Kidney tubule cell (primary cell): ENCODE measurements around the gene XPO1.
"Not testable (repeated sequence)": the region's sequence is repeated elsewhere in the genome, so short reads cannot be mapped to it uniquely, and the experiment has no call there.

ENCODE experiments used
- DNase-seq: peaks from one replicate; pipeline ENCODE4 v3.0.0-alpha.2; 2018; ENCODE audit warnings: low spot score

XPO1 gene

DNA sequence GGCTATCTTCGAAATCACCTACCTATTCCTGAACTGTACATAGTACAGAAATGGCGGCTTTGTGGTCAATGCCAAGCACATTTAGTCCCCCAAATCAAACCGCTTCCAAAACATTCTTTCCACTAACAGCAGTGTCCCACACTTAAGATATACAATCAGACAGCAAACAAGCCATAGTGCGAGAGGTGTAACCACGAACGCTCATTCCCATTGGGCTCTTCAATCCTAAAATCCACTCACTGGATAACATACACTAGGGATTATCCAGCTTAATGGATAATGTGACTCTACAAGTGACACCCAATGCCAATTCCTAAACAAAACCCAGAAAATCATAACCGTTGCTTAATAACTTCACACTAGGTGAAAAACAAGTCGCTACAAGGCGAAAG lies 2.0 kb downstream of the XPO1 start:
- peak; percentile 29 for DNase-seq

DNA sequence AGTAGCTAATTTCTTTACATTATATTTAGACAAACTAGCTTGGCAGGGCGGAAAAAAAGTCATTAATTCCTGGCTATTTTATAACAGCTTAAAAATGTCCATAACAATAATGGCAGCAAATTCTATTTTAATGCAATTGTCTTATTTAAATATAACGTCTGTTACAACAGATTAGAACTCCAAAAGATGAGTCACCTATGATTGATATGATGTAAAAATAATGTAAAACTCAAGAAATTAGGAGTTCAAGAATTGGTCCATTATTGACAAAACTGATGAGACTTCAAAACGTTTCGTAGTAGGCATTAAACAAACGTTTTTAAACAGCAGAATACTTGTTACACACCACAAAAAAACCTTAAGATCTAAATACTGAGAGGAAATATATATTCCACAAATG lies 2.7 kb downstream of the XPO1 start:
- no peak for DNase-seq

DNA sequence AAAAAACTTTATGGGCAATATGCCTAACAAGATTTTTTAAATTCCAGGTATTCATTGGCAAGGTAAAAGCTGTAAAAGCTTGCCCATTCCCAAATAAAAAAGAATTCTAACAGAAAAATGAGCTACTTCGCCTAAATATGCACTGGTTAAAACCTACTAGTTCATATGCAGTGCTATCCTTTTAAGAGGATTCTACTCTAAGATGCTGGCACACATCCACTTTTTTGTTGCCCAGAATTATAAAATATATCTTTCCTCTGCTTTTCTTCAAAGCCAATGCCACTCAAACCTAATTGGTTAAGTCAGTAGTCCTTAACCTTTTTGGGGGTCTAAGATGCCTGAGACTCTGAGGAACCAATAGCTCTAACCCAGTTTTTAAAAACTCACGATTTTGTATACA lies 3.2 kb downstream of the XPO1 start:
- no peak for DNase-seq

DNA sequence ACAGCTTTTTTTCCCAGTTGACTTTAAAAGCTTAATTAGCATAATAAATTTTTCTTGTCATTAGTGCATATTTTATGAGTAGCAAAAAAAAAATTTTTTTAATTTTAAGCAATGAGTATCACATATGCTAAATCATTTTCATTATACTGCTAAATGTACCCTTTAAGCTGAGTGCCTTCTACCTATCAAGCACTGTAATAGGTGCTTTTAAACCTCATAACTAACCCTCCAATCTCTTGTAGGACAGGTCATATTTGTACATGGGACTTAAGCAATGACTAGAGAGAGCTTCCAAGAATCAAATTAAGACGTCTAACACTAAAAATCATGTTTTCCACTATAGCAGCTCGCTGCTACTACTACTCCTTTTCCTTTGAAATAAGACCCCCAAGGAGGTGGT lies 7.4 kb downstream of the XPO1 start:
- DNase-seq: no peak

DNA sequence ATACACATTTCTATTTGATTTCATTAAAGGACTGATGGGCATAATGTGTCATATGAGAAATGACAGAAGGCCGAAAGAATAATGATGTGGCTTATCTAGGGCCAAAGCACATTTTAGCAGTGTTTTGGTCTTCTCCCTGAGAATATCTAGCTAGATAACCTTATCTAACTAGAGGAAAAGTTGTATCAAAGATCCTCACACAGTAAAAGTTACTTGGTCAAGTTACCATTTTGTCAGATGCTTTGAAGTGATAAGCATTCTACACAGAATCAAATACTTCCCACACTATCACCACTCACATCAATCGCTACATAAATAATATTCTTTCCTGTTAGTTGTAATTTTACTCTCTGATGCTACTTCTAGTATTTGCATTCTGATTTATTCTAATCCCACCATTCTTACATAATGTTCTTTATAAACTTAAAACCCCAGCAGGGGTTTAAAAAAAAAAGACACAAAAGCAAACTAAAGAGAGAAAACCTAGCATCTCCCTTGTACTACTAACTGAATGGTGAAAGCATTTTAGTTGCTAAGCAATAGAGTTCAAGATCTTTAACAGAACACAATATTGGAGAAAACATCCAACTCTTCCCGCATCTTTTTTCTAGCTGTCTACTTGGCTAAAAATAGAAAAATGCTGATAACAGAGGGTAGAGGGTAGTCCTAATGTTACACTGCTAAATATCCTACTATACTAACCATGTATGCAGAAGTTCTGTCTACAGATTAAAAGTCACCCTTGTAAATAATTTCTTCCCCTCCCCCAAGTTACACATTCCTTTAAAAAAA lies 8.0 kb downstream of the XPO1 start:
- DNase-seq: no peak

DNA sequence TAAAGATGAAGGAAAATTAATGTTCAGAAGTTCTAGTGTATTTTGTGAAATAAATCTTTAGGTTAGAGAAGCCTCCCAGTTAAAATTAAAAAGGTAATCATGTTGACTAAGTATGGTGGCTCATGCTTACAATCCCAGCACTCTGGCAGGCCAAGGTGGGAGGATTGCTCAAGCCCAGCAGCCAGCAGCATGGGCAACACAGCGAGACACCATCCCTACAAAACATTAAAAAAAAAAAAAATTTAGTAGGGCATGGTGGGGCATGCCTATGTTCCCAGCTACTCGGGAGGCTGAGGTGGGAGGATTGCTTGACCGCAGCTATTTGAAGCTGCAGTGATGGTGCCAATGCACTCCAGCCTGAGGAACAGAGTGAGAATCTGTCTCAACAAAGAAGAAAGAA lies 17.9 kb downstream of the XPO1 start:
- DNase-seq: no peak

DNA sequence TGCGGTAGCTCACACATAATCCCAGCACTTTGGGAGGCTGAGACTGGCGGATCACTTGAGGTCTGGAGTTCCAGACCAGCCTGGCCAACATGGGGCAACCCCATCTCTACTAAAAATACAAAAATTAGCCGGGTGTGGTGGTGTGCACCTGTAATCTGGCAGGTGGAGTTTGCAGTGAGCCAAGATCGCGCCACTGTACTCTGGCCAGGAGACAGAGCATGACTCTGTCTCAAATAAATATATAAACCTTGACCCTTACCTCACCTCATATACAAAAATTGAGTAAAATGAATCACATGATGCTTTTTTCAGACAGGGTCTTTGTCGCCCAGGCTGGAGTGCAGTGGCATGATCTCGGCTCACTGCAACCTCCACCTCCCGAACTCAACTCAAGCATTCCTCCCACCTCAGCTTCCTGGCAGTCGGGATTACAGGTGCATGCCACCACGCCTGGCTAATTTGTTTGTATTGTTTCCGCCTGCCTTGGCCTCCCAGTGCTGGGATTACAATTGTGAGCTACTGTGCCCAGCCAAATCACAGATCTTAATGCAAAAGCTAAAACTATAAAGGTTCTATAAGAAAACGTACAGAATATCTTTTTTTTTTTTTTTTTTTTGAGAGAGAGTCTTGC lies 25.3 kb downstream of the XPO1 start:
- no peak for DNase-seq

DNA sequence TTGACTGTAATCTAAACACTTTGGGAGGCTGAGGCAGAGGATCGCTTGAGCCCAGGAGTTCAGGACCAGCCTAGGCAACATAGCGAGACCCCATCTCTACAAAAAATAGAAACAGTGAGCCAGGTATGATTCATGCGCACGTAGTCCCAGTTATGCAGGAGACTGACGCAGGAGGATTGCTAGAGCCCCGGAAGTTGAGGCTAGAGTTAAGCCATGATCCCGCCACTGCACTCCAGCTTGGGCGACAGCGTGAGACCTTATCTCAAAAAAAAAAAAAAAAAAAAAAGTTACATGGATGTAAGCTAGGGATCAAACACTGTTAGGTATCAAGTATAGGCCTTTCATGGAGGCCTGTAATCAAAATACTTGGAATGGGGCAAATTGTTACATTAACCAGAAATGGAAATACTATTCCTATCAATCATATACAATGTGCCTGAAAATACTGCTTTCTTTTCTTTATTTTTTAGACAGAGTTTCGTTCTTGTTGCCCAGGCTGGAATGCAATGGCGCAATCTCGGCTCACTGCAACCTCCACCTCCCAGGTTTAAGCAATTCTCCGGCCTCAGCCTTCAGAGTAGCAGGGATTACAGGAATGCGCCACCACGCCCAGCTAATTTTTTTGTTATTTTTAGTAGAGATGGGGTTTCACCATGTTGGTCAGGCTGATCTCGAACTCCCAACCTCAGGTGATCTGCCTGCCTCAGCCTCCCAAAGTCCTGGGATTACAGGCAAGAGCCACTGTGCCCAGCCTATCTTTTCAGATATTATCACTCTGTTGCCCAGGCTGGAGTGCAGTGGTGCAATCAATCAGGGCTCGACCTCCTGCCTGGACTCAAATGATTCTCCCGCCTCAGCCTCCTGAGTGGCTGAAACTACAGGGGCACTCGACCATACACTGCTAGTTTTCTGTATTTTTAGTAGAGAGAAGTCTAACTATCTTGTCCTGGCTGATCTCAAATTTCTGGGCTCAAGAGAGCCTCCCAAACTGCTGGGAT lies 27.2 kb downstream of the XPO1 start:
- no peak for DNase-seq

DNA sequence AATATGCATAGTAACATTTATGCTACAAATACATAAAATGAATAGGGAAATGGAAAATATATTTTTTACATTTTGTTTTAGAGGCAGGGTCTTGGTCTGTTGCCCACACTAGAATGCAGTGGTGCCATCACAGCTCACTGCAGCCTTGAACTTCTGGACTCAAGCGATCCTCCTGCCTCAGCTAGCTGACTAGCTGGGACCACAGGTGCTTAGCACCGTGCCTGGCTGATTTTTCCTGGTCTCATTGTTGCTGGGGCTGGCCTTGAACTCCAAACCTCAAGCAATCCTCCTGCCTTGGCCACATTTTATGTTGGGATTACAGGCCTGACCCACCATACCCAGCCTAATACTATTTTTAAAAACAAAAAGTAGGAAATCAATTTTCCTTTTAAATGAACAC lies 33.2 kb downstream of the XPO1 start:
- DNase-seq: no peak

DNA sequence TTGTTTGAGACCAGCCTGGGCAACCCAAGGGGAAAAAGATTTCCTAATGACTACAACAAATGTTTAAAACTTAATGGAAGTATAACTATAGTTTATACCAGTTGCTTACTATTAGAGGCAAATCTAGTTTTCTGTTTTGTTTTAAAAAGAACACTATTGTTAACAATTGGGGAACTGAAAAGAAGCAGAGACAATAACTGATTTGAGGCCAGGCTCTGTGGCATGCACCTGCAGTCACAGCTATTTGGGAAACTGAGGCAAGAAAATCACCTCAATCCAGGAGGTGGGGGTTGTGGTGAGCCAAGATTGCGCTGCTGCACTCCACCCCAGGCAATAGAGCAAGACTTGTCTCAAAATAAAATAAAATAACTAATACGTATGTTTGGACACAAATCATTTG lies 39.1 kb downstream of the XPO1 start:
- DNase-seq: no peak

DNA sequence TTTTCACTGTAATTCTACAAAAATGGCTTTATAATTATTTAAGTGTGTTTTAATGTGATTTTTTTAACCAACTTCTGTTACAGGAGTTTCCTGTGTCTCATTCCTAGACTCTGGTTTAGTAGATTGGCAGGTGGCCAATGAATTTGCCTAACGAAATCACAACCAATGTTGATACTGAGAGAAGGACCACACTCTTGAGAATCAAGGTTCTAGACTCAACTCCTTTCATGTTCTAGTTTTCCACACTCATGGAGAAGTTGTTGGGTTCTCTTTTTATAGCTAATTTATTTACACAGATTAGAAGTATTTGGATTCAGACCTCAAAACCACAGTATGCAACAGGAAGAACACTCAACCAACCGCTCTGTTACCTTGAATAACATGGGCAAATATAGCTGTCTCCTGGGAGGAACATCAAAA lies 44.6 kb downstream of the XPO1 start:
- DNase-seq: peak; percentile 17

DNA sequence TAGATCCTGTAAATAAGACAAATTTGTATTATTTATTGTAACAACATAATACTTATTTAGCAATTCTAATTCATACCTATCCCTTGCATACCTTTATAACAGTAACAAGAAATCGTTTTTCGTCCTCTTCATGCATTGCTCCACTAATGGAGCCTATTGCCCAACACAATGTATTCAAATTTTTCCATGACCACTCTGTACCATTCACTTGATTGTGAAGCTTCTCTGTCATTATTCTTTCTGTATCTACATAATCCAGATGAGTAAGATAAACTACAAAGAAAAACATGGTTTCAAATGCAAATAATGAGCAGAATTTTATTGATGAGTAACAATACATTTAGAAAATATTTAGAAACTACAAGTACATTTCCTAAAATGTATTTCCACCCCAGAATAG lies 45.7 kb downstream of the XPO1 start:
- no peak for DNase-seq

DNA sequence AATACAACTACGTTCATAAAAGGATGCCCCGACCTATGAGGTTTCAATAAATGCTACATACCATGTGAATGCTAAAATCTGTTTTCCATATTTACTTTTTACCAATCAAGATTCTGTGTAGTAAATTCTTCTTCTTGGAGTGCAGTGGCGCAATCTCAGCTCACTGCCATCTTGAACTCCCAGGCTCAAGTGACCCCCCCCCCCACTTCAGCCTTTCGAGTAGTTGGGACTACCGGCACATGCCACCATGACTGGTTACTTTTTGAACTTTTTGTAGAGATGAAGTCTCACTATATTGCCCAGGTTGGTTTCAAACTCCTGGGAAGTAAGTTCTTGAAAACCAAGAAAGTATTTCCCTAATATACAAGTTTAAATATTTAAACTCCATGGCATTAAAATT lies 52.9 kb downstream of the XPO1 start:
- no peak for DNase-seq

DNA sequence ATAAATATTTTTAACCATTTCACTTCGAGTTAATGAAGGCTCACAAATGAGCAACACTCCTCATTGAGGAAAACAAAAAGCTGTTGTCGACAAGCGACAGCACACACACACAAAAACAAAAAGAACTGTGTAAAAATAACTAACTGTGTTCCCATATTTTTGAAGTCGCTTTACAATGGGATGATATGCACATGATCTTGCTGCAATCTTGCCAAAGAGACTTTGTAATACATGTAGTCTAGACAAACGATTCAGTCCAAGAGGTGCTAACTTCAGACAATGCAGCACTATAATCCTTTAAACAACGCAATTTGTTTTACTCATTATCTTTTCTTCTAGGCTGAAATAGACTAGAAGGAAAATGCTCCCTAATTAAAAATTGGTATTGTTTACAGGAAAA lies 60.1 kb downstream of the XPO1 start:
- DNase-seq: no peak

DNA sequence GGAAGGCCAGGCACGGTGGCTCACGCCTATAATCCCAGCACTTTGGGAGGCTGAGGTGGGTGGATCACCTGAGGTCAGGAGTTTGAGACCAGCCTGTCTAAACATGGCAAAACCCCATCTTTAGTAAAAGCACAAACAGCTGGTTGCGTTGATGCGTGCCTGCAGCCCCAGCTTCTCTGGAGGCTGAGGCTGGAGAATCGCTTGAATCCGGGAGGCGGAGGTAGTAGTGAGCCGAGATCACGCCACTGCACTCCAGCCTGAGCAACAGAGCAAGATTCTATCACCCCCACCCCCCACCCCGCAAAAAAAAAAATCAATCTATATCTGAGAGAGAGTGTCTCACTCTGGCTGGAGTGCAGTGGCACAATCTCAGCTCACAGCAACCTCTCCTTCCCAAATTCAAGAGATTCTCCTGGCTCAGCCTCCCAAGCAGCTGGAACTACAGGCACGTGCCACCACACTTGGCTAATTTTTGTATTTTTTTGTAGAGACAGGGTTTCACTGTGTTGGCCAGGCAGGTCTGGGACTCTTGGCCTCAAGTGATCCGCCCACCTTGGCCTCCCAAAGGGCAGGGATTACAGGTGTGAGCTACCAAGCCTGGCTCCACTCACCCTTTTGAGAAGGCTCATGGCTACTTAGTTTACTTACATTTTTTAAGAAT lies 61.1 kb downstream of the XPO1 start:
- DNase-seq: not testable (repeated sequence)

DNA sequence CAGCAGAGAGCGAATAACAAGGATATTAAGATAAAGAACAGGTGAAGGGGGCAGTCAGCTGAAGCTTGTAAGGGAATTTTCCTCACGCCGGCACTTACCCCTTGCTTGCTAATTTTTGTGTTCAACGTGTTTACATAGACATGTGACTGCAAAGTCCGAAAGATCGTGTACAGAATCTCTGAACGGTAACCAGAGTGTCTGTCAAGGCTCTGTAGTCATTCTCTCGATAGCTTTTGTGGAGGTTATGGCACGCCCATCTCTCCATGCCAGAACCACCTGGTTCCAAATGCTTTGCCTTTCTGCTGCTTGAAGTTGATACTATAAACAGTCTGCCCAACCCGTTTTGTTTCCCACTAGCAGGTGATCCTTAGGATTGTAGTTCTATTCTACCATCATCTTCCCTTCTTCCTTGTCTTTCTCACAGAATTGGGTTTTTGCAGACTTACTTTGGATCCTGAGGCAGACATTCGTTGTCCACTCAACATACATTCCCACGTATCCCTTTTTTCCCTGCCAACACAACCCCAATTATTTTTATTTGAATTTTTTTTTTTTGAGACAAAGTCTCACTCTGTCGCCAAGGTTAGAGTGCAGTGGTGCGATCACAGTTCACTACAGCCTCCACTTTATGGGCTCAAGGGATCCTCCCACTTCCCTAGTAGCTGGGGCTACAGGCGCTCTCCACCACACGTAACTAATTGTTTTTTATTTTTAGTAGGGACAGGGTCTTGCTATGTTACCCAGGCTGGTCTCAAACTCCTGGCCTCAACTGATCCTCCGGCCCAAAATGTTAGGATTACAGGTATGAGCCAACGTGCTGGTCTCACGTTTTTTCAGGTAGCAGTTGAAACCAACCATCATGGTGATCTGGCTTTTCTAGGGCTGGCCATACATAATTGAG lies 66.0 kb downstream of the XPO1 start:
- DNase-seq: peak; percentile 33

DNA sequence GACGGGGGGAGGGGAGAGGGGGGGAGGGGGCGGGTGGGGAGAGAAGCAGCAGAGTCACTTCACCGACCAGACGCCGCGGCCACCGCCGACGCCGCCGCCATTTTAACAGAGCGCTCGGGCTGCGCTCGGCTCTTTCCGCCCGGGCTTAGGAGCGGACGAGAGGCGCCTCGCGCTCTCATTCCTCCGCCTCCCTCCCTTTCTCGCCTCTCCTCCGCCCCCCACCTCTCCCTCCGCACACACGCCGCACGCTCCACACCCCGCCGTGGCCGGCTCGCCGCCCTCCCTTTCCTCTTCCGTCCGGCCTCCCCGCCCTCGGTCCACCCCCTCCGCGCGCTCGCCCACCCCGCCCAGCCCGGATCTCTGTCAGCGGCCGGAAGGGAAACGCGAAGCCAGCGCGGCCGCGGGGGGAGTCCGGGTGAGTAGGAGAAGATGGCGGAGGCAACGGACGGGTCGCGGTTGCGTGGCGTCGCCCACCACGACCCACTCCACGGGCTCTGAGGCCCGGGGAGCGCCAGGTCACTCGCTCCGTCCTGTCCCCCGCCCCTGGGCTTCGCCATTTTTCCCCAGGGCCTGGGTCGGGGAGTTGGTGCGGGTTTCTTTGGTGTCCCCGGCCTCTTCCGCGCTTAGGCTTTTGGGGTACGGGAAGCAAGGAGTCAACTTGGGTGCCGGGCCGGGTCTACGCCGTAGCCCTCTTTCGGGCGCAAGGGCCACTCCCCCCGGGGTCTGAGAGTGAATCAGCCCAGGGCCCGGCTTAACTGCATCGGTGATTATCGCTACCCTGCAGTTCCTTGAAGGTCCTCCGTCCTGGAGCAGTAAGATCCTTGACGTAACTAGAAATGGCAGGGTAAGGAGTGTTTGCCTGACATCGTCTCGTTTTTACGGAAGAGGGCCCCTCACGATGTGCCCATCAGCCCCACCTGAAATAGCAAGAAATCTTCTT lies 66.9 kb downstream of the XPO1 start, which contains the start of gene USP34:
USP34 (minus strand) TSS at position 123 of the 940 bp plus-strand sequence. CDS start 395 bp downstream, outside the sequence.
- peak; percentile 96 for DNase-seq

DNA sequence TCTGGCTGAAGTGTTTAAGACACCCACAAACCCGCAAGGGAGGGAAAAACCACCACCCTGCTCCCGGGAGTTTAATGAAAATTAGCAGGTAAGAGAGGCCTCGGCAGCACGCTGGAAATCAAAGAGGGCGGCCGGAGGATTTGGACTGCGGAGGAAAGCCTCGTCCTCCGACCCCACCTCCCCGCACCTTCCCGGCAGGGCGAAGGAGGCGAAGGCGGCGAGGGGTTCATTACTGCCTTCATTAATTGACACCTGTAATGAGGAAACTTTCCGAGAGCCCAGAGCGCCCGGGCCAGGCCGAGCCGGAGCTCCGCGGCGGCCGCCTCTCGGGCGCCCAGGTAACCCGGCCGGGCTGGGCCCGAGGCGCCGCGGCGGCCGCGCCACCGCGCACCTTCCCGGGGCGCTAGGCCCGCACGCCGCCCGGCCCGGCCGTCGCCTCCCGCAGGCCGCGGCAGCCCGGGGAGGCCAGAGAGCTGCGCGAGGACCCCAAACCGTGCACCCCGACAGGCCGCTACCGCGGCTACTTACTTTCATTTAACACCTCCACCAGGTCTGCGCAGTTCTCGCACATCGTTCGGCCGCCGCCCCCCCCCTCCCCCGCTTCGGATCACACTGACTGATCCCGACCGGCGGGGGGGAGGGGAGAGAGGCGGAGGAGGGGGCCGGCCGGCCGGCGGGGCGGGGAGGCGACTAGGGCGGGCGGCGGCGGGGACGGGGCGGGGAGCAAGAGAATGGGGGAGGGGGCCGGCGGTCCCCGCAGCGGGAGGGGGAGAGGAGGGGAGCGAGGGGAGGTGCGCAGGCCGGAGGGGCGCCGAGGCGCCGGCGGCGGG lies 67.8 kb downstream of the XPO1 start:
- peak; percentile 80 for DNase-seq
